ENCODE data around the gene TSC22D1. TPM values are rescaled to one million over a fixed set of nuclear protein-coding genes. Genes with fewer than 3 reads are reported as not detected.
"Not testable (repeated sequence)": the region's sequence is repeated elsewhere in the genome, so short reads cannot be mapped to it uniquely, and the experiment has no call there.

The TSC22D1 gene
- total RNA-seq, 4 donors from 2014 or later = 119 to 325 (median 193) TPM

DNA sequence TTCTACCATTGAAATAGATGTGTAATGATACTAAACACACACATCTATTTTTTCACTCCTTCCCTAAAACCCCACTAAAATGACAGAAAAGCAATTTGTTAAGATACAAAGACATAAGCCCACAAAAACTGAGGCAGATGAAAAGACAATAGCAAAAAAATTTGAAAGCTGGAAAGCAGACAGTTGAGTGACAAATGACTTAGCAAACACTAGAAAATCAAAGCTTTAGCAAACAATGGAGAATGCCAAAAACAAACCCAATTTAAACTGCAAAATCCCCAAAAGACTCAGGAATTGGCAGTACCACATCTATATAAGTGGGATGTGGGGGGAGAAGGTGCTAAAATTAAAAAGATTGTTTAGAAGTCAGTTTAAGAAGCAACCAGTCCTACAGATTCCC is 9.5 kb downstream of the TSC22D1 start:
- H3K27ac ChIP-seq = peak overlapping the region; percentile 22 to 64 (median 35)
- H3K4me3 ChIP-seq = no peak overlapping the region
- H3K4me1 ChIP-seq = peaks cover 69 to 72% of the 10 kb centered on the region in 2 donors
- in situ Hi-C loops (cut with MboI; ENCODE audit: low sequenced_read_pairs in 4 of 4) (loop anchor here in 1 of 4 donors (10.0 kb wide), 1 partner anchor 72 kb away; no protein-coding TSS in a partner anchor), intact Hi-C loops (cut with DNase I; ENCODE audit: low total_unique reads) (no loop called here)
- H3K36me3 ChIP-seq = no peaks in the 10 kb centered on the region
- ATAC-seq (no peak), DNase-seq (no peak)
- H3K27me3 ChIP-seq = no peaks in the 10 kb centered on the region
- H3K9me3 ChIP-seq = no peaks in the 10 kb centered on the region
- TF ChIP-seq POLR2A (IDR thresholded peaks at IDR 0.05) = no peak
- TF ChIP-seq, protein P1, sequence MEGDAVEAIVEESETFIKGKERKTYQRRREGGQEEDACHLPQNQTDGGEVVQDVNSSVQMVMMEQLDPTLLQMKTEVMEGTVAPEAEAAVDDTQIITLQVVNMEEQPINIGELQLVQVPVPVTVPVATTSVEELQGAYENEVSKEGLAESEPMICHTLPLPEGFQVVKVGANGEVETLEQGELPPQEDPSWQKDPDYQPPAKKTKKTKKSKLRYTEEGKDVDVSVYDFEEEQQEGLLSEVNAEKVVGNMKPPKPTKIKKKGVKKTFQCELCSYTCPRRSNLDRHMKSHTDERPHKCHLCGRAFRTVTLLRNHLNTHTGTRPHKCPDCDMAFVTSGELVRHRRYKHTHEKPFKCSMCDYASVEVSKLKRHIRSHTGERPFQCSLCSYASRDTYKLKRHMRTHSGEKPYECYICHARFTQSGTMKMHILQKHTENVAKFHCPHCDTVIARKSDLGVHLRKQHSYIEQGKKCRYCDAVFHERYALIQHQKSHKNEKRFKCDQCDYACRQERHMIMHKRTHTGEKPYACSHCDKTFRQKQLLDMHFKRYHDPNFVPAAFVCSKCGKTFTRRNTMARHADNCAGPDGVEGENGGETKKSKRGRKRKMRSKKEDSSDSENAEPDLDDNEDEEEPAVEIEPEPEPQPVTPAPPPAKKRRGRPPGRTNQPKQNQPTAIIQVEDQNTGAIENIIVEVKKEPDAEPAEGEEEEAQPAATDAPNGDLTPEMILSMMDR (IDR thresholded peaks at IDR 0.05 in 4 of 5, conservative IDR thresholded peaks at IDR 0.05 in 1 of 5) = no peak

GRCh38 chr13:44565881-44566280 is 10.2 kb downstream of the TSC22D1 start:
- TF ChIP-seq POLR2A (IDR thresholded peaks at IDR 0.05) = no peak
- TF ChIP-seq, protein P1 (IDR thresholded peaks at IDR 0.05 in 4 of 5, conservative IDR thresholded peaks at IDR 0.05 in 1 of 5) = no peak
- H3K9me3 ChIP-seq = no peaks in the 10 kb centered on the region
- no peak for DNase-seq
- H3K36me3 ChIP-seq = no peaks in the 10 kb centered on the region
- intact Hi-C loops (cut with DNase I; ENCODE audit: low total_unique reads) (no loop called here), in situ Hi-C loops (cut with MboI; ENCODE audit: low sequenced_read_pairs in 4 of 4) (loop anchor here in 1 of 4 donors (10.0 kb wide), 1 partner anchor 71 kb away; no protein-coding TSS in a partner anchor)
- peak overlapping the region in 1 of 4 donors; percentile 64 for H3K27ac ChIP-seq
- no peak for ATAC-seq
- H3K27me3 ChIP-seq = no peaks in the 10 kb centered on the region
- H3K4me3 ChIP-seq = no peak overlapping the region
- H3K4me1 ChIP-seq = peaks cover 62 to 66% of the 10 kb centered on the region in 2 donors

- no peak for TF ChIP-seq POLR2A (IDR thresholded peaks at IDR 0.05)
- TF ChIP-seq, protein P1 (IDR thresholded peaks at IDR 0.05 in 4 of 5, conservative IDR thresholded peaks at IDR 0.05 in 1 of 5) = no peak
- ATAC-seq (no peak), DNase-seq (no peak)
- Histone ChIP-seq H3K27ac (peak overlapping the region; percentile 16 to 64 (median 38)), H3K4me3 (no peak overlapping the region), H3K36me3 (no peaks in the 10 kb centered on the region), H3K4me1 (peaks cover 53 to 56% of the 10 kb centered on the region in 2 donors), H3K9me3 (no peaks in the 10 kb centered on the region), H3K27me3 (no peaks in the 10 kb centered on the region)
- in situ Hi-C loops (cut with MboI; ENCODE audit: low sequenced_read_pairs in 4 of 4) (loop anchor here in 1 of 4 donors (10.0 kb wide), 1 partner anchor 70 kb away; no protein-coding TSS in a partner anchor), intact Hi-C loops (cut with DNase I; ENCODE audit: low total_unique reads) (no loop called here)
Measured at GRCh38 chr13:44564936-44565335, 11.2 kb downstream of the TSC22D1 start.

- DNase-seq; H3K36me3 ChIP-seq; H3K27me3 ChIP-seq; intact Hi-C loops (cut with DNase I; ENCODE audit: low total_unique reads); H3K9me3 ChIP-seq; ATAC-seq; H3K4me3 ChIP-seq: not testable (repeated sequence)
- peak overlapping the region in 1 of 4 donors; percentile 64 for H3K27ac ChIP-seq
- in situ Hi-C loops (cut with MboI; ENCODE audit: low sequenced_read_pairs in 4 of 4) = loop anchor here in 1 of 4 donors (10.0 kb wide), 1 partner anchor 68 kb away; no protein-coding TSS in a partner anchor
- H3K4me1 ChIP-seq = peaks cover 43 to 44% of the 10 kb centered on the region in 2 donors
Measured at GRCh38 chr13:44562853-44563252, 13.3 kb downstream of the TSC22D1 start.

DNA sequence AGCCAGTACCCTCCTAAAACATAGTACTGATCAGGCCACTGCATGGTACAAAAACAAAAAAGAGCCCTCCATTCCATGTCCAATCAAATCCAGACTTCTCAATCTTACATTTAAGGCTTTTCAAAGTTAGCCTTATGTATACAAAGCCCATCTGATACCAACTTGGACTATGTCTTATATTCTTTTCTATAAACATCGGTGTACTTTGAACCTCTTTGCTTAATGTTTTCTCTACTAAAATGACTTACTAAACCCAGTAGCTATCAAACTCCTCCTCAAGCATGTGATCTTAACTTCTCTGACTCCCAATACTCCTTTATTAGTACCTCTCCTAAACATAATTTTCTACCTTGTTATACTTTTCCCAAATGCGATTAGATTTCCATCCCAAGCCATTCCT is 14.8 kb downstream of the TSC22D1 start:
- Histone ChIP-seq H3K4me1 (peaks cover 30 to 35% of the 10 kb centered on the region in 2 donors), H3K4me3 (no peak overlapping the region), H3K9me3 (no peaks in the 10 kb centered on the region), H3K27me3 (no peaks in the 10 kb centered on the region), H3K27ac (peak overlapping the region in 3 of 4 donors; percentile 0 to 64 (median 12)), H3K36me3 (peaks cover 0 to 6% of the 10 kb centered on the region in 2 donors)
- intact Hi-C loops (cut with DNase I; ENCODE audit: low total_unique reads) (no loop called here), in situ Hi-C loops (cut with MboI; ENCODE audit: low sequenced_read_pairs in 4 of 4) (loop anchor here in 1 of 4 donors (10.0 kb wide), 1 partner anchor 67 kb away; no protein-coding TSS in a partner anchor)
- no peak for ATAC-seq
- DNase-seq = no peak
- no peak for TF ChIP-seq POLR2A (IDR thresholded peaks at IDR 0.05)
- TF ChIP-seq, protein P1 (IDR thresholded peaks at IDR 0.05 in 4 of 5, conservative IDR thresholded peaks at IDR 0.05 in 1 of 5) = no peak

All from gastrocnemius medialis (tissue), 4 donors.